OCI-LY1 (cell line): ENCODE results near the gene PEX7.

Source experiments
- EZH2 ChIP-seq: fragments of 200-600 bp; sonication (generic), shearing (Covaris generic); IDR thresholded peaks from 2 replicates; pipeline ENCODE4 v1.8.0; 2017; ENCODE audit warnings: borderline replicate concordance, mixed run types, mild to moderate bottlenecking, antibody characterized with exemption, low read length, moderate library complexity, mixed read lengths
- TF ChIP-seq, protein P1 (sequence below): fragments of 200-600 bp; sonication (generic), shearing (Covaris generic); IDR thresholded peaks from 2 replicates; pipeline ENCODE4 v1.5.1; 2017; ENCODE audit warnings: mild to moderate bottlenecking, antibody characterized with exemption, low read length, moderate library complexity, mixed read lengths

DNA sequence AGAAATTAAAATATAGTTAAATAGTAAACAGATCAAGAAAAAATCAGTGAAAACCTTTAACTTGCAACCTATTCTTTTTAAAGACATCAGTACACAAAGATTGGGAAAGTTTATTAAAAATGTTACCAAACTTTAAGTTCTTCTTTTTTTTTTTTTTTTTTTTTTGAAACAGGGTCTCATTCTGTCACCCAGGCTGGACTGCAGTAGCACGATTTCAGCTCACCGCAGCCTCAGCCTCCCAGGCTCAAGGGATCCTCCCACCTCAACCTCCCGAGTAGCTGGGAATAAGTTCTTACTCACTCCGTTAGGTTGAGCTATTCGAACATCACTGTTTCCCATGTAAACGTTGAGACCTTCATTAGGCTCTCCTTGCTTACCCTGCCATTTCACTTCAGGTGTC lies 35.7 kb upstream of the PEX7 start:
- TF ChIP-seq, protein P1, sequence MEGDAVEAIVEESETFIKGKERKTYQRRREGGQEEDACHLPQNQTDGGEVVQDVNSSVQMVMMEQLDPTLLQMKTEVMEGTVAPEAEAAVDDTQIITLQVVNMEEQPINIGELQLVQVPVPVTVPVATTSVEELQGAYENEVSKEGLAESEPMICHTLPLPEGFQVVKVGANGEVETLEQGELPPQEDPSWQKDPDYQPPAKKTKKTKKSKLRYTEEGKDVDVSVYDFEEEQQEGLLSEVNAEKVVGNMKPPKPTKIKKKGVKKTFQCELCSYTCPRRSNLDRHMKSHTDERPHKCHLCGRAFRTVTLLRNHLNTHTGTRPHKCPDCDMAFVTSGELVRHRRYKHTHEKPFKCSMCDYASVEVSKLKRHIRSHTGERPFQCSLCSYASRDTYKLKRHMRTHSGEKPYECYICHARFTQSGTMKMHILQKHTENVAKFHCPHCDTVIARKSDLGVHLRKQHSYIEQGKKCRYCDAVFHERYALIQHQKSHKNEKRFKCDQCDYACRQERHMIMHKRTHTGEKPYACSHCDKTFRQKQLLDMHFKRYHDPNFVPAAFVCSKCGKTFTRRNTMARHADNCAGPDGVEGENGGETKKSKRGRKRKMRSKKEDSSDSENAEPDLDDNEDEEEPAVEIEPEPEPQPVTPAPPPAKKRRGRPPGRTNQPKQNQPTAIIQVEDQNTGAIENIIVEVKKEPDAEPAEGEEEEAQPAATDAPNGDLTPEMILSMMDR, result no peak
- TF ChIP-seq EZH2, result no peak
